ENCODE results near the gene C1QL2.

The C1QL2 gene

DNA sequence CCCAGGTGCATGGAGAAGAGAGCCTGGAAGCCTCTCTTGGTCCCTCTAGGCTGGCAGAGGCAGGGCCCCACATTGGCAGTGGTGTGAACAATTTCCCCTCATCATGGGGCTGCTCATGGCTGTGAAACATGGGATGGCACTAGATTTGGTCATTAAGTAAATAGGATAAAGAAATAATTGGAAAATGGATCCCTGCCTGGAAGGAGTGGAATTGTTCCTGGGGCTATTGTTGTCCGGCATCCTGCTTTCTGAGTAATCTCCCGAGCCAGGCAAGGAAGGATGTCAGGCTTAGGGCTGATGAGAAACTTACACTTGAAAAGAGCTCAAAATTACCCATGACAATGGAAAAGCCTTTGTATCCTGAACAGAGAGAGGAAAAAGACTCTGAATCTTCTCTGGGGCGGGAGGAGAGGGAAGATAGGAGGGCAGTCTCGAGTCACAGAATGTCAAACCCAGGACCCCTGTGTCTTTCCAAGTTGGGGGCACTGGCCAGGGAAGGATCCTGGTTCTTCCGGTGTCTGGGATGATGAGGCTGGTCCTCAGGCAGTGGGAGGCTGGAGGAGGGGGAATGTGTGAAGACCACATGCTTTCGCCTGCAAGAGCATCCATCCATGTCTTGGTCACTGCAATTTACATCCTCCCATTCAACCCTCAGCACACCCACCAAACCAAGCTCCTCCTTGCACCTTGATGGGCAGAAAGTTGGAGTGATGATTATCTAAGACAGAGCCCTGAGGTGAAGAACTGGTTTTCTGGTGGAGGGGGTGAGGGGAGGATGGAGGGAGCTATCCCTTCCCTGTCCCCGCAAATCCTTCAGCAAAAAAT is 38.0 kb upstream of the C1QL2 start:
- H3K27me3 ChIP-seq (ENCODE audit: insufficient read depth, low read length) = peaks cover 4% of the 10 kb centered on the region
- H2AFZ ChIP-seq (ENCODE audit: low read length, unreplicated experiment) = no peak overlapping the region
- H3K27ac ChIP-seq (ENCODE audit: low read depth, low read length) = no peak overlapping the region
- no peaks in the 10 kb centered on the region for H3K36me3 ChIP-seq (ENCODE audit: insufficient read depth, low read length)
- H3K79me2 ChIP-seq (ENCODE audit: control insufficient read depth, insufficient read depth, low read length, unreplicated experiment) = no peaks in the 10 kb centered on the region
- peaks cover 13% of the 10 kb centered on the region for H3K4me1 ChIP-seq (ENCODE audit: control insufficient read depth, insufficient read depth, low read length, unreplicated experiment)
- H3K4me3 ChIP-seq (ENCODE audit: low read depth, low read length) = no peak overlapping the region

- peaks cover 13% of the 10 kb centered on the region for H3K4me1 ChIP-seq (ENCODE audit: control insufficient read depth, insufficient read depth, low read length, unreplicated experiment)
- no peaks in the 10 kb centered on the region for H3K36me3 ChIP-seq (ENCODE audit: insufficient read depth, low read length)
- no peak overlapping the region for H2AFZ ChIP-seq (ENCODE audit: low read length, unreplicated experiment)
- no peak overlapping the region for H3K4me3 ChIP-seq (ENCODE audit: low read depth, low read length)
- H3K79me2 ChIP-seq (ENCODE audit: control insufficient read depth, insufficient read depth, low read length, unreplicated experiment) = no peaks in the 10 kb centered on the region
- peaks cover 4% of the 10 kb centered on the region for H3K27me3 ChIP-seq (ENCODE audit: insufficient read depth, low read length)
- no peak overlapping the region for H3K27ac ChIP-seq (ENCODE audit: low read depth, low read length)
Observed at GRCh38 chr2:119195887-119196286, 37.3 kb upstream of the C1QL2 start.

DNA sequence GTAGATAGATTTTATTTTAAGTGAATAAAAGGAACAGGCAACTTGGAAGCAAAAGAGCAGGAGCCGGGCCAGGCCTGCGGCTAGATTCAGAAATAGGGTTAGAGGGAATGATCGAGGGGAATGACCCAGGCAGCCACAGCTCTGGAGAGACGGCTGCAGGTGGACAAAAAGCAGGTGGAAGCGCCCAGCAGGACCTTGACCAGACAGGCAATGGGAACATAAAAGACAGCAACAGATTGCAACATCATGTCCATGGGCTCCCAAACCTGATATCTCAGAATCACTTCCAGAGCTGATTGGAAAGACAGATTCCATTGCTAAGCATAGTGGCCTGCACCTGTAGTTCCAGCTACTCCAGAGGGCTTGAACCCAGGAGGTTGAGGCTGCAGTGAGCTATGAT is 36.5 kb upstream of the C1QL2 start:
- no peak overlapping the region for H2AFZ ChIP-seq (ENCODE audit: low read length, unreplicated experiment)
- peaks cover 4% of the 10 kb centered on the region for H3K27me3 ChIP-seq (ENCODE audit: insufficient read depth, low read length)
- no peaks in the 10 kb centered on the region for H3K36me3 ChIP-seq (ENCODE audit: insufficient read depth, low read length)
- H3K4me1 ChIP-seq (ENCODE audit: control insufficient read depth, insufficient read depth, low read length, unreplicated experiment) = peaks cover 13% of the 10 kb centered on the region
- no peak overlapping the region for H3K27ac ChIP-seq (ENCODE audit: low read depth, low read length)
- no peaks in the 10 kb centered on the region for H3K79me2 ChIP-seq (ENCODE audit: control insufficient read depth, insufficient read depth, low read length, unreplicated experiment)
- no peak overlapping the region for H3K4me3 ChIP-seq (ENCODE audit: low read depth, low read length)

DNA sequence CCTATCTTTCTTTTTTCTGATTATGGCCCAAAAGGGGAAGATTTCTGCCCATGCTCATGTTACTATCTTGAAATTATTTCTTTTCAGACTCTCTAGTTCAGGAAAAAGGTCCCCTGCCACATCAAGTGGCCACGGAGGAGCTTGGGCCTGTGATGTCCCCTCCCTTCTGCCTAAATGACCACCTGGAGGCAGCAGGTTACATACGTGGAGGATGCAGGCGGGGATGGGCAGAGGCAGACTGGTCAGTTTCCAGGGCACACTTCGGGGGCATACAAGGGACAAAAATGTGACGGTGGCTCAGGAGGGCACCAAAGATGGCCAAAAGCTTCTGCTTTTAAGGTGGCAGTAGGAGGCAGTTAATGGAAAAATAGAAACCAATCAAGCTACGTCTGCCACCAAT is 34.3 kb upstream of the C1QL2 start:
- H3K36me3 ChIP-seq (ENCODE audit: insufficient read depth, low read length) = no peaks in the 10 kb centered on the region
- no peak overlapping the region for H2AFZ ChIP-seq (ENCODE audit: low read length, unreplicated experiment)
- H3K27me3 ChIP-seq (ENCODE audit: insufficient read depth, low read length) = peaks cover 3% of the 10 kb centered on the region
- no peak overlapping the region for H3K27ac ChIP-seq (ENCODE audit: low read depth, low read length)
- H3K4me1 ChIP-seq (ENCODE audit: control insufficient read depth, insufficient read depth, low read length, unreplicated experiment) = peaks cover 13% of the 10 kb centered on the region
- no peaks in the 10 kb centered on the region for H3K79me2 ChIP-seq (ENCODE audit: control insufficient read depth, insufficient read depth, low read length, unreplicated experiment)
- no peak overlapping the region for H3K4me3 ChIP-seq (ENCODE audit: low read depth, low read length)

DNA sequence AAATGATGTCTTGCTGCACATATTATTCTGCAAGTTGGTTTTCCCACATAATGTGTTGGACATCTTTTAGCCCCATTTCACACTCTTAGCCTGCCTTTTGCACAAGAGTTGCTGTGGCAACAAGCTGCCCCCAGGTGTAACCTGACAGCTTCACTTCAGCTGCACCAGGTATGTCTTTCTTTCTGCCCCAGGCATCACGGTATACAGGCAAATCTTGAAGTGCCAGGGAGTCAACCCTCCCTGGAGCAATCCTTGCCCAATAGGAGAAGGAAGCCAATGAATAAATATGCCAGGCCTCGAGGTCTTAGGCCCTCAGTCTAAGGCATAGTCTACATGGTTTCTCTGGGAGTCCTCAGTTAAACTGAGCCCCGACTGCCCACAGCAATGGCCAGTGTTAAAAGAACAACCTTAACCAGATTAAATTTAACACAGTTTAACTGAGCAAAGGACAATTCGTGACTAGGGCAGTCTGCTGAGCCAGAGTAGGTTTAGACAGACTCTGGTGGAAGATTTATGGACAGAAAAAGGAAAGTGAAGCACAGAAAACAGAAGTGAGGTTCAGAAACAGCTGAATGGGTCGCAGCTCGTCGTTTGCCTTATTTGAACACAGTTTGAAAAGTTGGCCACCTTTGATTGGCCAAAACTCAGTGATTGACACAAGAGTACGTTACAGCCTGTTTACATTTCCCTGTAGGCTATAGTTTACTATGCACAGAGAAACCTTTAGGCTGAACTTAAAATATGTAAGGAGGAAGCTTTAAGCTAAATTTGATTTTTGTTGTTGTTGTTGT is 32.0 kb upstream of the C1QL2 start:
- Histone ChIP-seq H3K79me2 (ENCODE audit: control insufficient read depth, insufficient read depth, low read length, unreplicated experiment) (no peaks in the 10 kb centered on the region), H3K36me3 (ENCODE audit: insufficient read depth, low read length) (no peaks in the 10 kb centered on the region), H3K27me3 (ENCODE audit: insufficient read depth, low read length) (peaks cover 17% of the 10 kb centered on the region), H3K4me1 (ENCODE audit: control insufficient read depth, insufficient read depth, low read length, unreplicated experiment) (peaks cover 6% of the 10 kb centered on the region), H2AFZ (ENCODE audit: low read length, unreplicated experiment) (no peak overlapping the region), H3K4me3 (ENCODE audit: low read depth, low read length) (no peak overlapping the region), H3K27ac (ENCODE audit: low read depth, low read length) (no peak overlapping the region)

DNA sequence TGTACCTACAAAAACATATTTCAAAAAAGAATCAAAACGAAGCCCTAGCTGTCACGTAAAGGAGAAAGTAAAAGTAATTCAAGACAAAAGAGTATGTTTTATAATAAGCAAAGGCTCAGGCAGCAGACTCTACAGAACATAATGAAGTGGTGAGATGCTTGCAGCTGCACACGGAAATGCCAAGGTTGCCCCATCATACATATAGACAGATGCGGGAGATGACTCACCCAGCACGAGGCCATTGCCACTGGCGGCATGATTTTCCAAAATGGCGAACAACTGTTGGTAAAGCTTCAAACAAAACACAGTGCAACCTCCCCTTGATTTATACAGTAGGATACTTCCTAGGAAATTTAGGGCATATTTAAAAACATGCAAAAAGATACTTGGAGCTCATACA is 26.0 kb upstream of the C1QL2 start:
- Histone ChIP-seq H3K27me3 (ENCODE audit: insufficient read depth, low read length) (peaks cover 17% of the 10 kb centered on the region), H3K4me1 (ENCODE audit: control insufficient read depth, insufficient read depth, low read length, unreplicated experiment) (peaks cover 3% of the 10 kb centered on the region), H3K4me3 (ENCODE audit: low read depth, low read length) (no peak overlapping the region), H3K27ac (ENCODE audit: low read depth, low read length) (no peak overlapping the region), H3K79me2 (ENCODE audit: control insufficient read depth, insufficient read depth, low read length, unreplicated experiment) (no peaks in the 10 kb centered on the region), H3K36me3 (ENCODE audit: insufficient read depth, low read length) (no peaks in the 10 kb centered on the region), H2AFZ (ENCODE audit: low read length, unreplicated experiment) (no peak overlapping the region)

DNA sequence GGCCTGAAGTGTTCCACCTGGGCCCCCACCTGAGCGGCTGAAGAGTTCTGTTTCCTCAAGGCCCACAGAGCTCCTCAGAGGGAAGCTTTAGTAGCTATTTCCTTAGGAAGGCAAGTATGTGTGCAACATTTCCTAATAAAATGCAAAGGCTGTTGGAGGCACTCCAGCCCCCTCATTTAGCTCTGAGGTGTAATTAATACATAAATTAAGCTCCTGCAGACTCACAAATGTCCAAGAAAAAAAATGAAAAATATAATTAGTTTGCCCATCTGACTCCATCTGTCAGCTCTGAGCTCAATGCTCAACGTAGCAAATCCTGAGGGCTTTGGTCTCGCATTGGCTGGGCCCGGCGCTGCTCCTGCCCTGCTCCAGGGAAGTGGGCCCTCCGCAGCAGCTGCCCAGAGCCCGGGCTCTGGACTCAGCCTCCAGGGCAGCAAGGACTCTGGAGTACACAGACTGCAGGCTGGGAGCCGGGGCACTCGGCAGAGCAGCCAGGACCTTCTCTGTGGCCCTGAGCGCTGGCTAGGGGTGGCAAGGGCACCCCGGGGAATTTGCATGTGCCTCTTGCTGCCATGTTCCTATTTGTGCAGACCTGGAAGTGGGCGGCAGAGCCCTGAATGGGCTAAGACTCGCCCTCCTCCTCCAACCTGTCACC is 23.4 kb upstream of the C1QL2 start:
- no peak overlapping the region for H3K27ac ChIP-seq (ENCODE audit: low read depth, low read length)
- no peaks in the 10 kb centered on the region for H3K79me2 ChIP-seq (ENCODE audit: control insufficient read depth, insufficient read depth, low read length, unreplicated experiment)
- H3K27me3 ChIP-seq (ENCODE audit: insufficient read depth, low read length) = peaks cover 7% of the 10 kb centered on the region; the same call in 1 of the 2 replicates

GRCh38 chr2:119181391-119181790 is 22.8 kb upstream of the C1QL2 start:
- H3K27ac ChIP-seq (ENCODE audit: low read depth, low read length) = no peak overlapping the region
- H2AFZ ChIP-seq (ENCODE audit: low read length, unreplicated experiment) = no peak overlapping the region
- H3K27me3 ChIP-seq (ENCODE audit: insufficient read depth, low read length) = peaks cover 5% of the 10 kb centered on the region; the same call in 1 of the 2 replicates
- no peaks in the 10 kb centered on the region for H3K36me3 ChIP-seq (ENCODE audit: insufficient read depth, low read length)
- H3K79me2 ChIP-seq (ENCODE audit: control insufficient read depth, insufficient read depth, low read length, unreplicated experiment) = no peaks in the 10 kb centered on the region
- peaks cover 8% of the 10 kb centered on the region for H3K4me1 ChIP-seq (ENCODE audit: control insufficient read depth, insufficient read depth, low read length, unreplicated experiment)
- no peak overlapping the region for H3K4me3 ChIP-seq (ENCODE audit: low read depth, low read length)

More for the DNA sequence above, 23.4 kb upstream of the C1QL2 start:
- Histone ChIP-seq H2AFZ (ENCODE audit: low read length, unreplicated experiment) (no peak overlapping the region), H3K4me3 (ENCODE audit: low read depth, low read length) (no peak overlapping the region), H3K36me3 (ENCODE audit: insufficient read depth, low read length) (no peaks in the 10 kb centered on the region), H3K4me1 (ENCODE audit: control insufficient read depth, insufficient read depth, low read length, unreplicated experiment) (peaks cover 8% of the 10 kb centered on the region)

- Histone ChIP-seq H3K4me3 (ENCODE audit: low read depth, low read length) (no peak overlapping the region), H3K79me2 (ENCODE audit: control insufficient read depth, insufficient read depth, low read length, unreplicated experiment) (no peaks in the 10 kb centered on the region), H3K27ac (ENCODE audit: low read depth, low read length) (no peak overlapping the region), H2AFZ (ENCODE audit: low read length, unreplicated experiment) (no peak overlapping the region), H3K27me3 (ENCODE audit: insufficient read depth, low read length) (peaks cover under 1% of the 10 kb centered on the region; the same call in 1 of the 2 replicates), H3K36me3 (ENCODE audit: insufficient read depth, low read length) (no peaks in the 10 kb centered on the region), H3K4me1 (ENCODE audit: control insufficient read depth, insufficient read depth, low read length, unreplicated experiment) (peaks cover 8% of the 10 kb centered on the region)
Observed at GRCh38 chr2:119180892-119181291, 22.3 kb upstream of the C1QL2 start.

- no peak overlapping the region for H3K4me3 ChIP-seq (ENCODE audit: low read depth, low read length)
- no peaks in the 10 kb centered on the region for H3K36me3 ChIP-seq (ENCODE audit: insufficient read depth, low read length)
- no peaks in the 10 kb centered on the region for H3K79me2 ChIP-seq (ENCODE audit: control insufficient read depth, insufficient read depth, low read length, unreplicated experiment)
- no peak overlapping the region for H2AFZ ChIP-seq (ENCODE audit: low read length, unreplicated experiment)
- no peak overlapping the region for H3K27ac ChIP-seq (ENCODE audit: low read depth, low read length)
- H3K4me1 ChIP-seq (ENCODE audit: control insufficient read depth, insufficient read depth, low read length, unreplicated experiment) = peaks cover 8% of the 10 kb centered on the region
- H3K27me3 ChIP-seq (ENCODE audit: insufficient read depth, low read length) = no peaks in the 10 kb centered on the region
Observed at GRCh38 chr2:119179991-119180390, 21.4 kb upstream of the C1QL2 start.
